ENCODE results near the gene NBAS.
A peak's percentile ranks its signal among the peaks of the same experiment; 100 is the strongest.

The NBAS gene

DNA sequence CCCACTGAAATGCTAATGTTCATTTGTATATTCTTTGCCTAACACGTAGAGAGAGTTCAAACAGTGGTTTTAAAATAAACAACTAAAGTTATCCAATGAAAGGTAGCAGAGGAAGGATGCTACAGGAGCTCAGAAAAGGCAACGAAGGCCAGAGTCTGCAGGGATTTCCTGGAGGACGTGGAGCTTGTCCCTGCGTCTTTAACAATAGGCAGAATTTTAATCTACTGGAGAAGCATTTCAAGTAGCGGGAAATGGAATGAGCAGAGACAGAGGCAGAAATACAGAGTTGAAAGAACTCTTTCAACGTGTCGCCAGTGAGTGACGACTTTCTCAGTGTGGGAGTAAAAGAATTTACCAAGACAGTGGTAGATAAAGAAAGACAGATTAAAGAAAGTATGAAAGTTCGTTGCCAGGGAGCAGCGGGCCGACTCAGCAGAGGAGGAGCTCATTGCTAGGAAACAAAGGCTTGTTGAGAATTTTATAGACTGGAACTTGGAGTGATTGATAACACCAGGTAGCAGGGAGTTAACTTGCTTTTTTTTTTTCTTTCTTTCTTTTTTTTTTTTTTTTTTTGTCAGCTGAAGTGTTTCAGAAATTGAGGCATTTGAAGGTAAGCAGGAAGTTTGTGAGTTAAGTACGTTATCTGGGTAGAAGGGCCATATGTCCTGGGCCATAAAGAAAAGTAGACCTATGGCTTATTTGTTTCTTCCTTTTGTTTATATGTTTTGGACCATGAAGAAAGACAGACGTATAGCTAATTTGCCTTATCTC, 625 bp upstream of the NBAS start:
- H3F3A ChIP-seq (ENCODE audit: insufficient read depth, low read length) = no peaks in the 10 kb centered on the region
- H3K36me3 ChIP-seq (ENCODE audit: insufficient read depth, low read length) = no peaks in the 10 kb centered on the region
- peaks cover 10% of the 10 kb centered on the region; the same call in 1 of the 2 replicates for H3K79me2 ChIP-seq (ENCODE audit: insufficient read depth, low read length)
- no peak for TF ChIP-seq EZH2 (IDR thresholded peaks at IDR 0.05; ENCODE audit: borderline replicate concordance, low read length)
- TF ChIP-seq, protein P1, sequence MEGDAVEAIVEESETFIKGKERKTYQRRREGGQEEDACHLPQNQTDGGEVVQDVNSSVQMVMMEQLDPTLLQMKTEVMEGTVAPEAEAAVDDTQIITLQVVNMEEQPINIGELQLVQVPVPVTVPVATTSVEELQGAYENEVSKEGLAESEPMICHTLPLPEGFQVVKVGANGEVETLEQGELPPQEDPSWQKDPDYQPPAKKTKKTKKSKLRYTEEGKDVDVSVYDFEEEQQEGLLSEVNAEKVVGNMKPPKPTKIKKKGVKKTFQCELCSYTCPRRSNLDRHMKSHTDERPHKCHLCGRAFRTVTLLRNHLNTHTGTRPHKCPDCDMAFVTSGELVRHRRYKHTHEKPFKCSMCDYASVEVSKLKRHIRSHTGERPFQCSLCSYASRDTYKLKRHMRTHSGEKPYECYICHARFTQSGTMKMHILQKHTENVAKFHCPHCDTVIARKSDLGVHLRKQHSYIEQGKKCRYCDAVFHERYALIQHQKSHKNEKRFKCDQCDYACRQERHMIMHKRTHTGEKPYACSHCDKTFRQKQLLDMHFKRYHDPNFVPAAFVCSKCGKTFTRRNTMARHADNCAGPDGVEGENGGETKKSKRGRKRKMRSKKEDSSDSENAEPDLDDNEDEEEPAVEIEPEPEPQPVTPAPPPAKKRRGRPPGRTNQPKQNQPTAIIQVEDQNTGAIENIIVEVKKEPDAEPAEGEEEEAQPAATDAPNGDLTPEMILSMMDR (IDR thresholded peaks at IDR 0.05; ENCODE audit: low read length) = no peak
- no peaks in the 10 kb centered on the region for H3K9me3 ChIP-seq (ENCODE audit: low read length)
- no peak overlapping the region for H3K27ac ChIP-seq (ENCODE audit: low read depth, low read length, poor library complexity, severe bottlenecking)
- H3K9me2 ChIP-seq (ENCODE audit: low read depth, low read length) = no peaks in the 10 kb centered on the region
- peak overlapping the region; percentile 70 for H3K9ac ChIP-seq (ENCODE audit: low read length)
- no peaks in the 10 kb centered on the region for H3K27me3 ChIP-seq (ENCODE audit: insufficient read depth, low read length)
- H2AFZ ChIP-seq (ENCODE audit: low read length) = peak overlapping the region; percentile 85
- H3K4me2 ChIP-seq (ENCODE audit: low read length) = peak overlapping the region; percentile 71
- peak overlapping the region; percentile 90 for H3K4me3 ChIP-seq (ENCODE audit: low read depth, low read length, poor library complexity, severe bottlenecking)
- H3K4me1 ChIP-seq (ENCODE audit: insufficient read depth, low read length, severe bottlenecking) = peaks cover 28% of the 10 kb centered on the region
- no peaks in the 10 kb centered on the region for H4K20me1 ChIP-seq (ENCODE audit: insufficient read depth, low read length)

DNA sequence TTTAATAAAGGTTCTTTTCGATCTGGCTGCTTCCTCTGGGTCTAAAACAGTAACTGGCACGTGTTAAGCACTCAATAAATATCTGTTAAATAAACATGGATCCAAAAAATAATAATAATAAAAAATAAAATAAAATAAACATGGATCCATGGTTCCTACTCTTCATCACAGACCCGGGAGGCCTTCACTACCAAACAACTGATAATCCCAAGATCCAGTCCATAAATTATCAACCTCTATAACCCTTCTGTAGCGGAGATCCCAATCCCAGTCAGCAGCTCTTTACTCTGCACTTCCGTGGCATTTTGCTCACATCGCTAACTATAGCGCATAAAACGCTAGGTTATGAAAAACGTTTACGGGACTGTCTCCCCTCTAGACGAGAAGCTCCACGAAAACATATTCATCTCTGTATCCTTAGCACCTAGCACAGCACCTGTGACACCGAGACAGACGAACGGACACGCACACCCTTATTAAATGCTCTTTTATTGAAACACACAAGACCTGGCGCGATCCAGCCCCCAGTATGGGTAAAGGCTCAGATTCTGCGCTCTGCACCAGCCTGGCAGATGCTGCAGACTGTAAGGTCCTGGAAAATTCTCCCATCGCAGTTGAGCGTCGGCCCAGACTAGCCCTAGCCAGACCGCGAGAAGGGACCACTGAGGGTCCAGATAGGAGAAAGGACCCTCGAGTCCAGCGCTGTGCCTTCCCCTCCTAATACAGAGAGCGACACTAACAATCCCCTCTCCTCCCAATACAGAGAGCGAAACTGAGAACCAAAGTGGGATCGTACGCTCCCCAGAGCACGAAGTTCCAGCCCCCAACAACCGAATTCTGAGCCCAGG, 770 bp downstream of the NBAS start:
- Histone ChIP-seq H3K4me1 (ENCODE audit: insufficient read depth, low read length, severe bottlenecking) (peaks cover 28% of the 10 kb centered on the region), H3K9me2 (ENCODE audit: low read depth, low read length) (no peaks in the 10 kb centered on the region), H2AFZ (ENCODE audit: low read length) (no peak overlapping the region), H3K4me3 (ENCODE audit: low read depth, low read length, poor library complexity, severe bottlenecking) (peak overlapping the region; percentile 90), H3F3A (ENCODE audit: insufficient read depth, low read length) (no peaks in the 10 kb centered on the region), H3K36me3 (ENCODE audit: insufficient read depth, low read length) (no peaks in the 10 kb centered on the region), H4K20me1 (ENCODE audit: insufficient read depth, low read length) (no peaks in the 10 kb centered on the region), H3K27ac (ENCODE audit: low read depth, low read length, poor library complexity, severe bottlenecking) (no peak overlapping the region), H3K9ac (ENCODE audit: low read length) (peak overlapping the region; percentile 70), H3K9me3 (ENCODE audit: low read length) (no peaks in the 10 kb centered on the region), H3K79me2 (ENCODE audit: insufficient read depth, low read length) (peaks cover 10% of the 10 kb centered on the region; the same call in 1 of the 2 replicates), H3K27me3 (ENCODE audit: insufficient read depth, low read length) (no peaks in the 10 kb centered on the region), H3K4me2 (ENCODE audit: low read length) (peak overlapping the region; percentile 71)
- TF ChIP-seq, protein P1 (IDR thresholded peaks at IDR 0.05; ENCODE audit: low read length) = no peak
- no peak for TF ChIP-seq EZH2 (IDR thresholded peaks at IDR 0.05; ENCODE audit: borderline replicate concordance, low read length)

DNA sequence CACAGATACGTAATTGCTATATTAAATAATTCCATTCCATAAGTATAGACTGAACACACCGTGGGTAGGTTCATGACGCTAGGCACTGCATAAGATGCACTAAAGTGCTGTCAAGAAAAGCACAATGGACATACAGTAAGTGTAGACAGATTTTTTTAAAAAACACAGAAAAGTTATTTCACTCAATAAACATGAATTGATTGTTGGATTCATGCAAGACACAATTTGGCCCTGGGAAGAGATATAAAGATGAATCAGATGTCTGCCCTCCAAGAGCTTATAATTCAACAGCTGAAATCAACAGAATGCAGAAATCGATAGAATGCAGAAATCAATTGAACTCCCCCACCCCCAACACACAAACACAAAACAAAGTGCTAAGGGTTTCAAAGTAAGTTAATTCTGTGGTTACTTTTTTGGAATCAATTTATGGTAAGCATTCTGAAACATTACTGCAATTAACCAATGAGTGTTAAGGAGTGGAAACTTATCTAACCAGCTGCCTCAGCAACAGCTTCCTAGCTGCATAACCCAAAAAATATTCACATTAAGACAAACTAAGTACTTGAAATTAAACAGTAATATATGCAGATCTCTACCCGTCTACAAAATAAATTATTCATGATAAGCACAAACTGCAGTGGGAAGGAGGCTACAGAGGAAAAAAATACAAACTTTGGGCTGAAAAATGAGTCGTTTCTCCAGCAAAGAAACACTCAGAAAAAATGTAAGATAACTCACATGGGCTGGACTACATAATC, 1.6 kb downstream of the NBAS start:
- Histone ChIP-seq H3K4me1 (ENCODE audit: insufficient read depth, low read length, severe bottlenecking) (peaks cover 28% of the 10 kb centered on the region), H3K27ac (ENCODE audit: low read depth, low read length, poor library complexity, severe bottlenecking) (no peak overlapping the region), H3K4me2 (ENCODE audit: low read length) (peak overlapping the region; percentile 71), H3K4me3 (ENCODE audit: low read depth, low read length, poor library complexity, severe bottlenecking) (peak overlapping the region; percentile 90), H3K9ac (ENCODE audit: low read length) (peak overlapping the region; percentile 70), H3F3A (ENCODE audit: insufficient read depth, low read length) (no peaks in the 10 kb centered on the region), H3K9me3 (ENCODE audit: low read length) (no peaks in the 10 kb centered on the region), H3K27me3 (ENCODE audit: insufficient read depth, low read length) (no peaks in the 10 kb centered on the region), H2AFZ (ENCODE audit: low read length) (no peak overlapping the region), H4K20me1 (ENCODE audit: insufficient read depth, low read length) (no peaks in the 10 kb centered on the region), H3K36me3 (ENCODE audit: insufficient read depth, low read length) (no peaks in the 10 kb centered on the region), H3K9me2 (ENCODE audit: low read depth, low read length) (no peaks in the 10 kb centered on the region), H3K79me2 (ENCODE audit: insufficient read depth, low read length) (peaks cover 10% of the 10 kb centered on the region; the same call in 1 of the 2 replicates)
- no peak for TF ChIP-seq EZH2 (IDR thresholded peaks at IDR 0.05; ENCODE audit: borderline replicate concordance, low read length)
- TF ChIP-seq, protein P1 (IDR thresholded peaks at IDR 0.05; ENCODE audit: low read length) = no peak

All from OCI-LY1 (cell line).